K562 (cell line): ENCODE results near the gene BRCA1. TPM values are rescaled to one million over a fixed set of nuclear protein-coding genes. Genes with fewer than 3 reads are reported as not detected.

Experiments used
- CAMTA2 ChIP-seq: fragments of 250-450 bp; sonication (Bioruptor Pico); conservative IDR thresholded peaks from 2 replicates; pipeline ENCODE4 v1.5.1; 2022
- FOXA3 ChIP-seq, 2 experiments: fragments of 450-650 bp in 1 of 2; sonication (generic) in 1 of 2; formaldehyde crosslinking; IDR thresholded peaks in 1 of 2; conservative IDR thresholded peaks in 1 of 2; 2 replicates each; pipeline versions ENCODE4 v1.4.0 to v1.8.0; 2020 to 2022; ENCODE audit warnings: mild to moderate bottlenecking in 2 of 2, missing genetic modification reagents in 1 of 2
- FOXJ3 ChIP-seq: sonication (generic); formaldehyde crosslinking; IDR thresholded peaks from 2 replicates; pipeline ENCODE4 v1.4.0; 2020; ENCODE audit warnings: mild to moderate bottlenecking, missing genetic modification reagents
- FUS ChIP-seq: fragments of 200-400 bp; formaldehyde crosslinking; optimal IDR thresholded peaks from 2 replicates; pipeline ENCODE3; 2017; ENCODE audit warnings: low read depth, low read length
- KLF6 ChIP-seq: fragments of 250-450 bp; sonication (Bioruptor Pico); IDR thresholded peaks from 2 replicates; pipeline ENCODE4 v1.4.0; 2020; ENCODE audit warnings: mild to moderate bottlenecking, moderate library complexity, borderline replicate concordance
- MTA1 ChIP-seq: fragments of 450-650 bp; IDR thresholded peaks from 2 replicates; pipeline ENCODE4 v1.6.1; 2017; ENCODE audit warnings: borderline replicate concordance
- MTA3 ChIP-seq: fragments of 450-650 bp; formaldehyde crosslinking; IDR thresholded peaks from 2 replicates; pipeline ENCODE4 v1.6.1; 2017; ENCODE audit warnings: mild to moderate bottlenecking, borderline replicate concordance
- NFIC ChIP-seq: fragments of 450-650 bp; IDR thresholded peaks from 2 replicates; pipeline ENCODE4 v1.6.1; 2017; ENCODE audit warnings: mild to moderate bottlenecking, inconsistent platforms
- RAD51 ChIP-seq: fragments of 450-650 bp; IDR thresholded peaks from 2 replicates; pipeline ENCODE4 v1.7.1; 2016; ENCODE audit warnings: low read depth, mild to moderate bottlenecking, borderline replicate concordance
- TAF7 ChIP-seq: fragments of 450-650 bp; IDR thresholded peaks from 2 replicates; pipeline ENCODE4 v1.6.1; 2016; ENCODE audit warnings: missing genetic modification characterization, missing compliant biosample characterization
- TARDBP ChIP-seq: fragments of 450-650 bp; IDR thresholded peaks from 2 replicates; pipeline ENCODE4 v1.6.1; 2016
- TCF3 ChIP-seq: sonication (generic); formaldehyde crosslinking; IDR thresholded peaks from 2 replicates; pipeline ENCODE4 v1.4.0; 2020; ENCODE audit warnings: mild to moderate bottlenecking, missing genetic modification reagents
- THRB ChIP-seq: fragments of 450-650 bp; formaldehyde crosslinking; conservative IDR thresholded peaks from 2 replicates; pipeline ENCODE4 v1.4.0; 2022; ENCODE audit warnings: mild to moderate bottlenecking, missing genetic modification characterization
- TOE1 ChIP-seq, 2 experiments: fragments of 450-650 bp in 1 of 2; sonication (generic) in 1 of 2; formaldehyde crosslinking in 1 of 2; IDR thresholded peaks; 2 replicates each; pipeline versions ENCODE4 v1.7.1 to v1.8.0; 2016 to 2022; ENCODE audit warnings: borderline replicate concordance in 2 of 2, mild to moderate bottlenecking in 2 of 2, antibody characterized with exemption in 1 of 2, inconsistent platforms in 1 of 2, low read depth in 1 of 2, missing genetic modification reagents in 1 of 2, moderate library complexity in 1 of 2
- USF2 ChIP-seq: sonication (generic); formaldehyde crosslinking; IDR thresholded peaks from 2 replicates; pipeline ENCODE4 v1.5.0; 2020; ENCODE audit warnings: missing genetic modification reagents
- YY1 ChIP-seq, 3 experiments: IDR thresholded peaks; 2 replicates each; pipeline ENCODE4 v1.6.1; 2011; ENCODE audit warnings: low read length in 2 of 3, mild to moderate bottlenecking in 2 of 3, moderate library complexity in 2 of 3, borderline replicate concordance in 1 of 3, control low read depth in 1 of 3, low read depth in 1 of 3; ENCODE audit not compliant: insufficient read depth in 3 of 3, insufficient replicate concordance in 2 of 3, control insufficient read depth in 1 of 3, insufficient read length in 1 of 3; ENCODE audit errors: extremely low read depth in 1 of 3
- ZEB2 ChIP-seq: fragments of 450-650 bp; IDR thresholded peaks from 2 replicates; pipeline ENCODE4 v1.6.1; 2016
- ZNF354B ChIP-seq: fragments of 250-450 bp; sonication (Bioruptor Pico); IDR thresholded peaks from 2 replicates; pipeline ENCODE4 v1.4.0; 2020
- polyA plus RNA-seq, 8 experiments: library from polyadenylated mRNA; depleted of rRNA in 4 of 8; stranded (reverse) in 5 of 8; unstranded in 3 of 8; fragments of >200 nt; fragmentation: Nextera tagmentation in 2 of 8; fragmentation: Illumina TruSeq in 1 of 8; extraction: Ambion mirVana in 2 of 8; extraction: Trizol in 1 of 8; gene quantifications; 2 replicates each; pipeline versions ENCODE4 v1.2.1 to v1.2.3, GENCODE V29; 2011 to 2014; ENCODE audit warnings: inconsistent platforms in 1 of 8, missing spikeins in 1 of 8
- total RNA-seq, 7 experiments: library from RNA; depleted of rRNA in 6 of 7; stranded (reverse); fragments of >200 nt in 6 of 7; fragmentation: Illumina TruSeq in 2 of 7; extraction: Trizol in 2 of 7; gene quantifications; 2 replicates each; pipeline versions ENCODE4 v1.2.1 to v1.2.3, GENCODE V29; 2011 to 2021; ENCODE audit warnings: low replicate concordance in 1 of 7
- TF ChIP-seq, protein P1 (sequence below): sonication (generic); formaldehyde crosslinking; IDR thresholded peaks from 2 replicates; pipeline ENCODE4 v1.8.0; 2023; ENCODE audit warnings: mild to moderate bottlenecking, missing genetic modification reagents

The BRCA1 gene
- total and polyA plus RNA-seq, 9 of the 15 experiments (the other 6 are each of a cell fraction or from before 2014, with no cell fraction given): 25.9 to 95.3 (median 62.3) TPM

DNA sequence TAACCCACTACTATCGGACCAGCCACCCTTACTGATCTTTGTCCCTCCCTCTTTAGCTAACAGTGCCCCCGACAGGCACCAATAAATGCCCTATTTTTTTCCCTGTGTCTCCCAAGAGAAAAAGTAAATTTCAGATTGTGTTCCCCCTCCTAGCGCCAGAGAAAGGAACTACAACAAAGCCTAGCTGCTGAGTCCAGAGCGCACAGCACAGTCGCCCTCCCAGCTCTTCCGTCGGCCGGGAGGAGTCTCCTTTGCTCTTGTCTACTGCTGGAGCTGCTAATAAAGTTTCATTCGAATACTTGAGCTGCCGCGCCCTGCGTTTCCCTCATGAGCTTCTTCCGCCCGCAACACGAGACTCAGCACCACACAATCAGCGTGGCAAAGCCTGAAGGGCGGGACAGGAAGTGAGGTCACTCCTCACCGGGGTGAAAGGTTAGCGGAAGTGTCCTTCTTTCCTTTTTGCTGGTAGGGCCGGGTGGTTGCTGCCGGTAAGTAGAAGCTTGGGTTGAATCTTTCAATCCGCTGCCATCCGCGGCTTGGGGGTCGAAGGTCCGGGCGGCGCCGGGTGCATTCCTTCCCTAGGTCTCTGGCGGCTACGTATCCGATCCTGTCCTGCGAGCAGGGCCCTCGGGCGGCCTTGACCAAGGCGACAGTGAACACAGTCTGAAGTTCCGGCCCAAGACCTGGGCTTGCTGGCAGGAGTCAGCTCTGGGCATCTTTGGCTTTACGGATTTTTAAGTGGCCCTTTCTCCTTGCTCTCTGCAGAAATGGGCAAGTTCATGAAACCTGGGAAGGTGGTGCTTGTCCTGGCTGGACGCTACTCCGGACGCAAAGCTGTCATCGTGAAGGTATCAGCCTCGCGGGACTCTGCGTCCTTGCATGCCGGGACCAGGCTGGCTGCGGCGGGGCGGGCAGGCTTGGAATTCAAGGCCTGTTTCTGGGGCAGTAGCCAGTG lies 126.9 kb downstream of the BRCA1 start, which contains the start of gene RPL27 (continued):
- TF ChIP-seq, protein P1, sequence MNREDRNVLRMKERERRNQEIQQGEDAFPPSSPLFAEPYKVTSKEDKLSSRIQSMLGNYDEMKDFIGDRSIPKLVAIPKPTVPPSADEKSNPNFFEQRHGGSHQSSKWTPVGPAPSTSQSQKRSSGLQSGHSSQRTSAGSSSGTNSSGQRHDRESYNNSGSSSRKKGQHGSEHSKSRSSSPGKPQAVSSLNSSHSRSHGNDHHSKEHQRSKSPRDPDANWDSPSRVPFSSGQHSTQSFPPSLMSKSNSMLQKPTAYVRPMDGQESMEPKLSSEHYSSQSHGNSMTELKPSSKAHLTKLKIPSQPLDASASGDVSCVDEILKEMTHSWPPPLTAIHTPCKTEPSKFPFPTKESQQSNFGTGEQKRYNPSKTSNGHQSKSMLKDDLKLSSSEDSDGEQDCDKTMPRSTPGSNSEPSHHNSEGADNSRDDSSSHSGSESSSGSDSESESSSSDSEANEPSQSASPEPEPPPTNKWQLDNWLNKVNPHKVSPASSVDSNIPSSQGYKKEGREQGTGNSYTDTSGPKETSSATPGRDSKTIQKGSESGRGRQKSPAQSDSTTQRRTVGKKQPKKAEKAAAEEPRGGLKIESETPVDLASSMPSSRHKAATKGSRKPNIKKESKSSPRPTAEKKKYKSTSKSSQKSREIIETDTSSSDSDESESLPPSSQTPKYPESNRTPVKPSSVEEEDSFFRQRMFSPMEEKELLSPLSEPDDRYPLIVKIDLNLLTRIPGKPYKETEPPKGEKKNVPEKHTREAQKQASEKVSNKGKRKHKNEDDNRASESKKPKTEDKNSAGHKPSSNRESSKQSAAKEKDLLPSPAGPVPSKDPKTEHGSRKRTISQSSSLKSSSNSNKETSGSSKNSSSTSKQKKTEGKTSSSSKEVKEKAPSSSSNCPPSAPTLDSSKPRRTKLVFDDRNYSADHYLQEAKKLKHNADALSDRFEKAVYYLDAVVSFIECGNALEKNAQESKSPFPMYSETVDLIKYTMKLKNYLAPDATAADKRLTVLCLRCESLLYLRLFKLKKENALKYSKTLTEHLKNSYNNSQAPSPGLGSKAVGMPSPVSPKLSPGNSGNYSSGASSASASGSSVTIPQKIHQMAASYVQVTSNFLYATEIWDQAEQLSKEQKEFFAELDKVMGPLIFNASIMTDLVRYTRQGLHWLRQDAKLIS (CRISPR knock-in tag): peak; percentile 69
- no peak for TF ChIP-seq FOXA3 (CRISPR knock-in tag; conservative IDR thresholded peaks at IDR 0.05 in 1 of 2, IDR thresholded peaks at IDR 0.05 in 1 of 2)
- peak; percentile 67; the same call in 1 of the 2 replicates for TF ChIP-seq RAD51
- 0 out of 2 replicates have a peak, but pooled peaks have one; percentile 27 for TF ChIP-seq TCF3
- TF ChIP-seq YY1 (IDR thresholded peaks at IDR 0.05; ENCODE audit: borderline replicate concordance in 1 of 3, control insufficient read depth in 1 of 3, extremely low read depth in 1 of 3, insufficient read depth in 3 of 3, insufficient read length in 1 of 3, insufficient replicate concordance in 2 of 3, low read depth in 1 of 3, low read length in 2 of 3): peak in 1 of 3 experiments; percentile 66
- TF ChIP-seq FUS: no peak
- TF ChIP-seq TOE1 (IDR thresholded peaks at IDR 0.05; ENCODE audit: borderline replicate concordance): peak; percentile 89
- no peak for TF ChIP-seq TOE1 (CRISPR knock-in tag; IDR thresholded peaks at IDR 0.05; ENCODE audit: borderline replicate concordance, low read depth)
- peak; percentile 56; the same call in 1 of the 2 replicates for TF ChIP-seq TARDBP
- TF ChIP-seq ZEB2: peak; percentile 72; the same call in 1 of the 2 replicates
- no peak for TF ChIP-seq THRB (CRISPR knock-in tag)
- no peak for TF ChIP-seq FOXJ3
- peak; percentile 94; the same call in 1 of the 2 replicates for TF ChIP-seq MTA3
- TF ChIP-seq TAF7 (tag): peak; percentile 98
- TF ChIP-seq NFIC: peak; percentile 32
- no peak for TF ChIP-seq ZNF354B (CRISPR knock-in tag)
- peak; percentile 52; the same call in 1 of the 2 replicates for TF ChIP-seq MTA1
- no peak for TF ChIP-seq CAMTA2
- TF ChIP-seq KLF6 (CRISPR knock-in tag): peak; percentile 90; the same call in 1 of the 2 replicates
- TF ChIP-seq USF2 (CRISPR knock-in tag): peak; percentile 53; the same call in 1 of the 2 replicates
